Kidney (tissue), 14 donors: ENCODE data around the gene CD34. TPM values are rescaled to one million over a fixed set of nuclear protein-coding genes. Genes with fewer than 3 reads are reported as not detected.

Source experiments
- DNase-seq, 5 donors: peaks; one replicate each; pipeline ENCODE4 v3.0.0-alpha.2; 2013 to 2020
- FAIRE-seq: peaks from 2 replicates; lab custom pipeline; 2012; peaks lifted over from hg19 to GRCh38; lab: Jason Lieb, UNC
- H3K27ac ChIP-seq, 2 donors: one replicate each; pipeline ENCODE4 v1.7.0; 2013; ENCODE audit warnings: low read depth in 2 of 2, low read length in 2 of 2, inconsistent platforms in 1 of 2
- H3K27me3 ChIP-seq: one replicate; pipeline ENCODE4 v1.7.1; 2013; ENCODE audit warnings: low read length, inconsistent platforms; ENCODE audit not compliant: control insufficient read depth, insufficient read depth
- H3K36me3 ChIP-seq, 3 donors: one replicate each; pipeline versions ENCODE4 v1.7.0 to v1.7.1; 2013; ENCODE audit warnings: low read length in 3 of 3, control low read depth in 1 of 3, inconsistent platforms in 1 of 3; ENCODE audit not compliant: insufficient read depth in 3 of 3, control insufficient read depth in 2 of 3
- H3K4me1 ChIP-seq, 3 donors: one replicate each; pipeline versions ENCODE4 v1.7.0 to v1.7.1; 2013; ENCODE audit warnings: low read length in 3 of 3, inconsistent platforms in 1 of 3, low read depth in 1 of 3; ENCODE audit not compliant: control insufficient read depth in 2 of 3, insufficient read depth in 2 of 3
- H3K4me3 ChIP-seq, 3 donors: one replicate each; pipeline versions ENCODE4 v1.7.0 to v1.8.1; 2013; ENCODE audit warnings: low read length in 3 of 3, control low read depth in 1 of 3, inconsistent platforms in 1 of 3
- H3K9ac ChIP-seq, 3 donors: one replicate each; pipeline versions ENCODE4 v1.7.0 to v1.7.1; 2013; ENCODE audit warnings: low read length in 3 of 3, control low read depth in 1 of 3, inconsistent platforms in 1 of 3
- H3K9me3 ChIP-seq, 3 donors: one replicate each; pipeline versions ENCODE4 v1.7.0 to v1.7.1; 2013; ENCODE audit warnings: low read length in 3 of 3, control low read depth in 1 of 3, inconsistent platforms in 1 of 3; ENCODE audit not compliant: control insufficient read depth in 2 of 3, insufficient read depth in 1 of 3
- CTCF ChIP-seq: IDR thresholded peaks from 3 replicates; pipeline ENCODE4 v1.5.1; 2012; ENCODE audit warnings: mild to moderate bottlenecking, moderate library complexity, borderline replicate concordance; ENCODE audit not compliant: insufficient read depth; ENCODE audit errors: extremely low read depth
- intact Hi-C: fragments of 100-400 bp; cut with DNase I; formaldehyde crosslinking; loops from one replicate; pipeline ENCODE4 v1.11.1; 2022
- polyA plus RNA-seq: library from polyadenylated mRNA; stranded (reverse); fragments of 350-450 nt; fragmentation: Illumina TruSeq; extraction: RNeasy Lipid Tissue Mini Kit (QIAGEN cat#74804); gene quantifications from one replicate; pipeline ENCODE4 v1.2.3, GENCODE V29; 2014; ENCODE audit warnings: low read depth, low replicate concordance; ENCODE audit not compliant: insufficient read depth
- total RNA-seq: library from RNA; stranded (reverse); fragmentation: NEBNext Ultra II Directional; extraction: Animal tissue kit (Norgen Biotek cat#: 25700); gene quantifications from one replicate; pipeline ENCODE4 v1.2.1, GENCODE V29; 2021
- donor health status: control.
- donor health status: control.
- donor health status: control.
- donor health status: control.
- donor health status: control.
- donor health status: DM: yes; HTN: yes; CAD: no.
- donor health status: Normal renal cell carcinoma (clear cell type).

CD34 gene
- total and polyA plus RNA-seq, 2 donors from 2014 or later, result 50.9 to 69.4 TPM

- no peak overlapping the region for H3K27ac ChIP-seq
- no peak for TF ChIP-seq CTCF
- H3K4me3 ChIP-seq, result no peak overlapping the region
- FAIRE-seq, result no peak
- H3K4me1 ChIP-seq, result peaks cover 0 to 45% (median 45%) of the 10 kb centered on the region in 3 donors
- no peaks in the 10 kb centered on the region for H3K27me3 ChIP-seq
- peak in 1 of 5 donors; percentile 7 for DNase-seq
- H3K9ac ChIP-seq, result no peak overlapping the region
- no peaks in the 10 kb centered on the region for H3K36me3 ChIP-seq
- intact Hi-C loops, result no loop called here
- no peaks in the 10 kb centered on the region for H3K9me3 ChIP-seq
Observed at GRCh38 chr1:207835958-207836357, 75.0 kb downstream of the CD34 start.

DNA sequence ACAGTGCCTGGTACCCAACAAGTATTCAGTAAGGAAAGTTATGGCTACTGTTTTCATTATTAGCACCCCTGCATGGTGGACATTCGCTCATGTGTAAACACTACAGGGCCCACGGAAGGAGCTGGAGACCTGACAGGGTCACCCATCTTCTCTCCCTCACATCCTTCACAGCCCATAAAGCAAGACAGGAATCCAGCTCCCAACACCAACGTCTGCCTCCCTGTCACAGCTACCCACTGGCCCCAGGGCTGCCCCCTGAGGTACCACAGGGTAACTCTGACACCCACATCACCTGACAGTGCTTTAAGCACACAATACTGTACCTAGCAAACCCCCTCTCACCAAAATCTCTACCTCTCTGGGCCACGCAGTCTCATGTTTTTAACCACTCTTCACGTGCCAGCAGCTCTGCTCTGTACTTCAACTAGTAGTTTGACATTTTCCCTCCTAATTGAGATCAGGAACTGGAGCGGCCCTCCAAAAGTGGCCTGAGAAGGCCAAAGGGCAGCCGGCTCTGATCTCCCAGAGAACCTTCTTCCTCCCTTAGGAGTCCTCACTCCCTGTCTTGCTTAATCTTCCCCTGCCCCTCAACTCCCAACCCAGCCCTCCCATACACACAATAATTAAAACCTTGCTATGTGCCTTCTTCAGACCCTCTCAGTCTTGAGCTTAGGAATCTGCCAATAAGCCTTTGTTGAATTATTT is 76.8 kb downstream of the CD34 start:
- Histone ChIP-seq H3K27me3 (no peaks in the 10 kb centered on the region), H3K36me3 (no peaks in the 10 kb centered on the region), H3K9me3 (no peaks in the 10 kb centered on the region), H3K27ac (no peak overlapping the region), H3K4me3 (no peak overlapping the region), H3K9ac (peak overlapping the region in 1 of 3 donors; percentile 16), H3K4me1 (peaks cover 0 to 52% (median 47%) of the 10 kb centered on the region in 3 donors)
- intact Hi-C loops, result no loop called here
- DNase-seq (no peak), FAIRE-seq (no peak)
- no peak for TF ChIP-seq CTCF

- Histone ChIP-seq H3K9me3 (no peaks in the 10 kb centered on the region), H3K36me3 (no peaks in the 10 kb centered on the region), H3K4me3 (no peak overlapping the region), H3K4me1 (peaks cover 0 to 59% (median 42%) of the 10 kb centered on the region in 3 donors), H3K27me3 (no peaks in the 10 kb centered on the region), H3K27ac (no peak overlapping the region), H3K9ac (no peak overlapping the region)
- intact Hi-C loops, result no loop called here
- no peak for TF ChIP-seq CTCF
- DNase-seq (no peak), FAIRE-seq (no peak)
Observed at GRCh38 chr1:207833381-207833780, 77.5 kb downstream of the CD34 start.
